Transverse colon (tissue), 4 donors: ENCODE measurements around the gene FUZ. TPM values are rescaled to one million over a fixed set of nuclear protein-coding genes. Genes with fewer than 3 reads are reported as not detected.

ENCODE experiments used
- DNase-seq: peaks from one replicate; pipeline ENCODE4 v3.0.0-alpha.2; 2019
- H3K27ac ChIP-seq, 4 donors: fragments of 200-600 bp; sonication (generic); 2 replicates each; pipeline ENCODE4 v1.5.1; 2016 to 2018; ENCODE audit warnings: inconsistent platforms in 4 of 4
- H3K27me3 ChIP-seq: fragments of 200-600 bp; sonication (generic); 2 replicates; pipeline ENCODE4 v1.5.1; 2017; ENCODE audit warnings: inconsistent platforms
- H3K36me3 ChIP-seq, 4 donors: fragments of 200-600 bp; sonication (generic); 2 replicates each; pipeline ENCODE4 v1.5.1; 2017 to 2019; ENCODE audit warnings: inconsistent platforms in 4 of 4
- H3K4me1 ChIP-seq, 4 donors: fragments of 200-600 bp; sonication (generic); 2 replicates each; pipeline ENCODE4 v1.5.1; 2017 to 2020; ENCODE audit warnings: inconsistent platforms in 4 of 4
- H3K4me3 ChIP-seq, 4 donors: fragments of 200-600 bp; sonication (generic); 1 replicate in 1 of 4; 2 replicates in 3 of 4; pipeline versions ENCODE4 v1.5.1 to v1.6.1; 2017 to 2019; ENCODE audit warnings: inconsistent platforms in 4 of 4
- H3K9me3 ChIP-seq, 2 donors: fragments of 200-600 bp; sonication (generic); 2 replicates each; pipeline ENCODE4 v1.5.1; 2017 to 2019; ENCODE audit warnings: inconsistent platforms in 2 of 2
- EP300 ChIP-seq: sonication (generic); formaldehyde crosslinking; IDR thresholded peaks from one replicate; pipeline ENCODE4 v1.6.1; 2017; ENCODE audit warnings: antibody characterized with exemption, low read depth
- POLR2A ChIP-seq: fragments of 450-650 bp; IDR thresholded peaks from one replicate; pipeline ENCODE4 v1.6.1; 2016; ENCODE audit warnings: antibody characterized with exemption, mild to moderate bottlenecking, moderate library complexity
- POLR2AphosphoS5 ChIP-seq, 3 donors: sonication (generic); formaldehyde crosslinking; IDR thresholded peaks; one replicate each; pipeline ENCODE4 v1.6.1; 2016; ENCODE audit warnings: antibody characterized with exemption in 3 of 3
- WGBS, 2 donors: methylation state at CpG; one replicate each; pipeline ENCODE4 v1.1.5; 2018; ENCODE audit warnings: low coverage in 1 of 2; 5-methylcytosine and 5-hydroxymethylcytosine counted together
- in situ Hi-C, 4 donors: fragments of 200-750 bp; cut with MboI; loops; one replicate each; pipeline versions ENCODE4 v1.15.0 to v1.15.1; 2017; ENCODE audit warnings: low sequenced_read_pairs in 3 of 4, low pct_ligation_motif_present in 1 of 4, low pct_unique_long_range_greater_than_20kb in 1 of 4
- intact Hi-C: fragments of 100-400 bp; cut with DNase I; formaldehyde crosslinking; loops from one replicate; pipeline ENCODE4 v1.15.1; 2023; ENCODE audit warnings: low total_unique reads
- total RNA-seq, 4 donors: library from RNA; depleted of rRNA; stranded (reverse); fragments of >200 nt; gene quantifications; one replicate each; pipeline ENCODE4 v1.1.0, GENCODE V29; 2016
- TF ChIP-seq, protein P1 (sequence below), 5 experiments: fragments of 200-600 bp in 3 of 5; fragments of 450-650 bp in 2 of 5; sonication (generic) in 3 of 5; IDR thresholded peaks; 1 replicate in 2 of 5; 2 replicates in 3 of 5; pipeline ENCODE4 v1.5.1; 2016 to 2017; ENCODE audit warnings: antibody characterized with exemption in 5 of 5, inconsistent platforms in 3 of 5, mild to moderate bottlenecking in 2 of 5, moderate library complexity in 1 of 5

The FUZ gene
- total RNA-seq, 4 donors from 2014 or later = 10.2 to 20.1 (median 13.1) TPM

DNA sequence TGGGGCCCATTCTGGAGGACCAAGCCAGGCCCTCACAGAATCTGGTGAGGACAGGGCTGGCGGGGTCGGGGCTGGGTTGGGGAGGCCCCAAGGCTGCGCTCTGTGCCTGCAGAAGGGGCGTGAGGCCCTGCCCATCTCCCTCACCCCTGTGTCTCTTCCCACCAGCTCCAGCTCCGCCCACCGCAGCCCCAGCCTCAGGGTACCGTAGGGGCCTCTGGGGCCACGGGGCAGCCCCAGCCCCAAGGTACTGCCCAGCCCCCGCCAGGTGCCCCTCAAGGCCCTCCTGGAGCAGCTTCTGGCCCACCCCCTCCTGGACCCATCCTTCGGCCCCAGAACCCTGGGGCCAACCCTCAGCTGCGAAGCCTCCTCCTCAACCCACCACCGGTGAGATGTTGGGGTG, 22.5 kb upstream of the FUZ start:
- Histone ChIP-seq H3K36me3 (peaks cover 0 to 32% (median 10%) of the 10 kb centered on the region in 4 donors), H3K4me3 (no peak overlapping the region), H3K4me1 (no peaks in the 10 kb centered on the region), H3K27me3 (no peaks in the 10 kb centered on the region), H3K9me3 (no peaks in the 10 kb centered on the region), H3K27ac (no peak overlapping the region)
- intact Hi-C loops = no loop called here
- no peak for DNase-seq
- WGBS, 2 donors = 89% methylated on average over 12 of the region's 12 CpGs; no CpG with 5 or more reads in 1 of the 2 donors
- TF ChIP-seq, protein P1, sequence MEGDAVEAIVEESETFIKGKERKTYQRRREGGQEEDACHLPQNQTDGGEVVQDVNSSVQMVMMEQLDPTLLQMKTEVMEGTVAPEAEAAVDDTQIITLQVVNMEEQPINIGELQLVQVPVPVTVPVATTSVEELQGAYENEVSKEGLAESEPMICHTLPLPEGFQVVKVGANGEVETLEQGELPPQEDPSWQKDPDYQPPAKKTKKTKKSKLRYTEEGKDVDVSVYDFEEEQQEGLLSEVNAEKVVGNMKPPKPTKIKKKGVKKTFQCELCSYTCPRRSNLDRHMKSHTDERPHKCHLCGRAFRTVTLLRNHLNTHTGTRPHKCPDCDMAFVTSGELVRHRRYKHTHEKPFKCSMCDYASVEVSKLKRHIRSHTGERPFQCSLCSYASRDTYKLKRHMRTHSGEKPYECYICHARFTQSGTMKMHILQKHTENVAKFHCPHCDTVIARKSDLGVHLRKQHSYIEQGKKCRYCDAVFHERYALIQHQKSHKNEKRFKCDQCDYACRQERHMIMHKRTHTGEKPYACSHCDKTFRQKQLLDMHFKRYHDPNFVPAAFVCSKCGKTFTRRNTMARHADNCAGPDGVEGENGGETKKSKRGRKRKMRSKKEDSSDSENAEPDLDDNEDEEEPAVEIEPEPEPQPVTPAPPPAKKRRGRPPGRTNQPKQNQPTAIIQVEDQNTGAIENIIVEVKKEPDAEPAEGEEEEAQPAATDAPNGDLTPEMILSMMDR (IDR thresholded peaks at IDR 0.05) = no peak
- TF ChIP-seq POLR2A (no peak), POLR2AphosphoS5 (IDR thresholded peaks at IDR 0.05) (no peak), EP300 (no peak)
- in situ Hi-C loops = no loop called here

DNA sequence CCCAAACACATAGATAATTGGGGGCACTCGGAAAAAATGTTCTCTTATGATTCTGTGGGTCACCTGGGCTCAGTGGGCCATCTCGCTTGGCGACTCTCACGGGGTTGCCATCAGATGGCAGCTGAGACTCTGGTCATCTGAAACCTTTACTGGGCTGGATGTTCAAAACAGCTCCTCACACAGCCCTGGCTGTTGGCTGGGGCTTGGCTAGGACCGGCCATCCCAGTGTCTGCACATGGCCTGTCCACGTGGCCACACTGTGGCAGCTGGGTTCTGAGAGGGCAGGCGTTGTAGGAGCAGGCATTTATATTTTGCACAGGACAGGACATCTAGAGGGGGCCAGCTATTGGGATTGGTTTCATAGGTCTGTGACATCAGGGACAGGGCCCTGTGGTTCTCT, 20.5 kb upstream of the FUZ start:
- Histone ChIP-seq H3K27ac (no peak overlapping the region), H3K9me3 (no peaks in the 10 kb centered on the region), H3K4me1 (no peaks in the 10 kb centered on the region), H3K4me3 (no peak overlapping the region), H3K27me3 (no peaks in the 10 kb centered on the region), H3K36me3 (peaks cover 0 to 32% (median 10%) of the 10 kb centered on the region in 4 donors)
- intact Hi-C loops (no loop called here), in situ Hi-C loops (no loop called here)
- TF ChIP-seq POLR2A = no peak
- WGBS, 2 donors = 95 to 100% methylated on average over 1 to 6 of the region's 7 CpGs
- no peak for DNase-seq

DNA sequence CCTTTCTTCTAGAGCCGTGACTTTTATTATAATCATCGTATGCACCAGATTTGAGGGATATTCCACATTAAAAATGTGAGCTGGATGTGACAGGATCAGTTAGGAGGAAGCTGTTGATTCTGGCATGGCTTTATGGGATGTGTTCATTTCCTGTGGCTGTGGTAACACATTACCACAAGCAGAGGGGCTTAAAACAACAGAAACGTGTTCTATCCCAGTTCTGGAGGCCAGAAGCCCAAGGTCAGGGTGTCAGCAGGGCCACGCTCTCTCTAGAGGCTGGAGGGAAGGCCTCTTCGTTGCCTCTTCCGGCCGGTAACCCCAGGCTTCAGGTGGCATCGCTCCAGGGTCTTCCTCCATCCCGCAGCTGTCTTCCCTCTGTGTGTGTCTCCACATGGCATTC, 19.5 kb upstream of the FUZ start:
- no peaks in the 10 kb centered on the region for H3K9me3 ChIP-seq
- in situ Hi-C loops (no loop called here), intact Hi-C loops (no loop called here)
- H3K27ac ChIP-seq = no peak overlapping the region
- no peak for TF ChIP-seq POLR2AphosphoS5 (IDR thresholded peaks at IDR 0.05)
- TF ChIP-seq, protein P1 (IDR thresholded peaks at IDR 0.05) = no peak
- TF ChIP-seq EP300 = no peak
- no peak for TF ChIP-seq POLR2A
- no peak overlapping the region for H3K4me3 ChIP-seq
- WGBS, 2 donors = 74 to 75% methylated on average over 3 to 9 of the region's 9 CpGs
- peaks cover 0 to 32% (median 10%) of the 10 kb centered on the region in 4 donors for H3K36me3 ChIP-seq
- DNase-seq = no peak
- H3K27me3 ChIP-seq = no peaks in the 10 kb centered on the region
- no peaks in the 10 kb centered on the region for H3K4me1 ChIP-seq

DNA sequence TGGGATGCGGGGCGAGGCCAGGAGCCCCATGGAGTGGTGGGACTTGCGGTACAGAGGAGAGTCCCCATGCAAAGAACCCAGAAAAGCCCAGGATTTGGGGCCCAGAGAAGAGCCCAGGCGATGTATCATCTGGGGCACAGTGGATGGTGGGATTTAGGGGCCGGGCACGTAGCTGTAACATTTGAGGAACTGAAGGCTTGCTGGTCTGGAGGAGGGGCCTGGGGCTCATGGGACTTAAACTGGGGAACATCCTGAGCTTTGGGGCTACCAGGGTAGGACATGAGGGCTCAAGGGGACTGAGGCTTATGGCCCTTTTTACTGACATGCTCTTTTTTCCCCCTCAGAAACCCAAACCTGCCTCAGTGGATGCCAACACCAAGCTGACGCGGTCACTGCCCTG, 18.5 kb upstream of the FUZ start:
- in situ Hi-C loops = no loop called here
- no peaks in the 10 kb centered on the region for H3K4me1 ChIP-seq
- 93 to 100% methylated on average over 2 to 6 of the region's 8 CpGs for WGBS, 2 donors
- intact Hi-C loops = no loop called here
- H3K9me3 ChIP-seq = no peaks in the 10 kb centered on the region
- DNase-seq = no peak
- peaks cover 0 to 32% (median 10%) of the 10 kb centered on the region in 4 donors for H3K36me3 ChIP-seq
- no peak overlapping the region for H3K4me3 ChIP-seq
- H3K27ac ChIP-seq = no peak overlapping the region
- TF ChIP-seq POLR2A (no peak), EP300 (no peak), POLR2AphosphoS5 (IDR thresholded peaks at IDR 0.05) (no peak)
- TF ChIP-seq, protein P1 (IDR thresholded peaks at IDR 0.05) = no peak
- no peaks in the 10 kb centered on the region for H3K27me3 ChIP-seq

DNA sequence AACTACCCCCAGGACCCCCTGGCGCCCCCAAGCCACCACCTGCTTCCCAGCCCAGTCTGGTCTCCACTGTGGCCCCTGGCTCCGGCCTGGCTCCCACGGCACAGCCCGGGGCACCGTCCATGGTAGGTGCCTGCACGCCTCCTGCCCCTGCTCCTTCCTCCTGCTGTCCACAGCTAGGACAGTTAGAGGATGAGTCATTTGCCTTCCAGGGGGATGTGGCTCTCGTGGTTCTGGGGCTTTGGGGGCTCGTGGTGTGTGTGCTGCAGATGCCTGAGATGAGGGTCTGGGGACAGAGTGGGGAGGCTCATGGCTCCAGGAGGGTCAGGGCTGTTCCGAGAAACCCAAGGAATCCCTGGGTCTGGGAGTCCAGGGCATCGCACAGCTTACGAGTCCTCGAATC, 17.7 kb upstream of the FUZ start:
- no peak overlapping the region for H3K27ac ChIP-seq
- 95% methylated on average over 8 of the region's 12 CpGs; no CpG with 5 or more reads in 1 of the 2 donors for WGBS, 2 donors
- in situ Hi-C loops = no loop called here

More for the DNA sequence above, 17.7 kb upstream of the FUZ start:
- no peak for DNase-seq
- TF ChIP-seq, protein P1 (IDR thresholded peaks at IDR 0.05) = no peak
- TF ChIP-seq EP300 (no peak), POLR2AphosphoS5 (IDR thresholded peaks at IDR 0.05) (no peak), POLR2A (no peak)
- Histone ChIP-seq H3K27me3 (no peaks in the 10 kb centered on the region), H3K4me1 (no peaks in the 10 kb centered on the region), H3K9me3 (no peaks in the 10 kb centered on the region), H3K4me3 (no peak overlapping the region), H3K36me3 (peaks cover 0 to 25% (median 10%) of the 10 kb centered on the region in 4 donors)
- intact Hi-C loops = no loop called here
